H9 (cell line): ENCODE data around the gene RPP25. TPM values are rescaled to one million over a fixed set of nuclear protein-coding genes. Genes with fewer than 3 reads are reported as not detected.

ENCODE experiments used
- DNase-seq: peaks from one replicate; pipeline ENCODE4 v3.0.0-alpha.2; 2017
- H2AFZ ChIP-seq: one replicate; pipeline ENCODE4 v1.6.1; 2013; ENCODE audit warnings: mild to moderate bottlenecking, low read length, control low read depth, moderate library complexity
- H2AK5ac ChIP-seq: 2 replicates; pipeline ENCODE4 v1.6.1; 2013; ENCODE audit warnings: low read length, control low read depth, mixed read lengths; ENCODE audit not compliant: insufficient read length
- H2BK120ac ChIP-seq: one replicate; pipeline ENCODE4 v1.6.1; 2013; ENCODE audit warnings: low read depth, mild to moderate bottlenecking, low read length, control low read depth, inconsistent platforms; ENCODE audit not compliant: poor library complexity, severe bottlenecking
- H2BK12ac ChIP-seq: 2 replicates; pipeline ENCODE4 v1.6.1; 2013; ENCODE audit warnings: low read length, control low read depth, mixed read lengths, low read depth; ENCODE audit not compliant: insufficient read length
- H2BK15ac ChIP-seq: 2 replicates; pipeline ENCODE4 v1.6.1; 2013; ENCODE audit warnings: low read depth, low read length, control low read depth
- H2BK20ac ChIP-seq: one replicate; pipeline ENCODE4 v1.6.1; 2013; ENCODE audit warnings: low read depth, mild to moderate bottlenecking, low read length, control low read depth, inconsistent platforms; ENCODE audit not compliant: poor library complexity, severe bottlenecking
- H2BK5ac ChIP-seq: 2 replicates; pipeline ENCODE4 v1.6.1; 2013; ENCODE audit warnings: low read length, control low read depth, mixed read lengths; ENCODE audit not compliant: insufficient read length
- H3K14ac ChIP-seq: 2 replicates; pipeline ENCODE4 v1.6.1; 2013; ENCODE audit warnings: low read length, control low read depth; ENCODE audit not compliant: insufficient read depth
- H3K18ac ChIP-seq: 2 replicates; pipeline ENCODE4 v1.6.1; 2013; ENCODE audit warnings: low read depth, mild to moderate bottlenecking, mixed read lengths, low read length, control low read depth; ENCODE audit not compliant: insufficient read length
- H3K23ac ChIP-seq: 2 replicates; pipeline ENCODE4 v1.6.1; 2013; ENCODE audit warnings: low read length, control low read depth, mixed read lengths, low read depth; ENCODE audit not compliant: insufficient read length
- H3K23me2 ChIP-seq: 2 replicates; pipeline ENCODE4 v1.6.1; 2013; ENCODE audit warnings: low read depth, mild to moderate bottlenecking, mixed read lengths, low read length, control low read depth; ENCODE audit not compliant: insufficient read length, poor library complexity, severe bottlenecking
- H3K27ac ChIP-seq: 2 replicates; pipeline ENCODE4 v1.5.1; 2013; ENCODE audit warnings: low read length, control low read depth, mixed read lengths, low read depth; ENCODE audit not compliant: insufficient read length
- H3K27me3 ChIP-seq: 2 replicates; pipeline ENCODE4 v1.6.1; 2013; ENCODE audit warnings: low read length, control low read depth, inconsistent platforms; ENCODE audit not compliant: insufficient read depth
- H3K4ac ChIP-seq: 2 replicates; pipeline ENCODE4 v1.6.1; 2013; ENCODE audit warnings: low read depth, mild to moderate bottlenecking, control low read depth, inconsistent platforms, low read length, moderate library complexity
- H3K4me1 ChIP-seq: 2 replicates; pipeline ENCODE4 v1.6.1; 2013; ENCODE audit warnings: low read length, control low read depth, inconsistent platforms; ENCODE audit not compliant: insufficient read depth
- H3K4me2 ChIP-seq: 2 replicates; pipeline ENCODE4 v1.6.1; 2013; ENCODE audit warnings: low read length, control low read depth, mixed read lengths; ENCODE audit not compliant: insufficient read length, insufficient read depth
- H3K56ac ChIP-seq: 2 replicates; pipeline ENCODE4 v1.6.1; 2013; ENCODE audit warnings: low read depth, mild to moderate bottlenecking, mixed read lengths, low read length, control low read depth; ENCODE audit not compliant: insufficient read length
- H3K79me1 ChIP-seq: 2 replicates; pipeline ENCODE4 v1.6.1; 2013; ENCODE audit warnings: low read depth, mild to moderate bottlenecking, moderate library complexity, low read length, control low read depth, inconsistent platforms; ENCODE audit not compliant: insufficient read depth, poor library complexity, severe bottlenecking
- H3K79me2 ChIP-seq: 2 replicates; pipeline ENCODE4 v1.6.1; 2013; ENCODE audit warnings: low read length, control low read depth, inconsistent platforms; ENCODE audit not compliant: insufficient read depth
- H3K9ac ChIP-seq: 2 replicates; pipeline ENCODE4 v1.6.1; 2013; ENCODE audit warnings: low read length, control low read depth, mixed read lengths; ENCODE audit not compliant: insufficient read length; ENCODE audit errors: extremely low read depth
- H3K9me3 ChIP-seq: one replicate; pipeline ENCODE4 v1.6.1; 2013; ENCODE audit warnings: low read depth, low read length, inconsistent platforms; ENCODE audit not compliant: control insufficient read depth
- H3T11ph ChIP-seq: one replicate; pipeline ENCODE4 v1.6.1; 2013; ENCODE audit warnings: mild to moderate bottlenecking, low read length, control low read depth, inconsistent platforms
- H4K20me1 ChIP-seq: one replicate; pipeline ENCODE4 v1.6.1; 2013; ENCODE audit not compliant: control insufficient read depth, insufficient read length, insufficient read depth
- H4K5ac ChIP-seq: 2 replicates; pipeline ENCODE4 v1.6.1; 2013; ENCODE audit warnings: low read depth, mild to moderate bottlenecking, mixed read lengths, low read length, control low read depth; ENCODE audit not compliant: insufficient read length
- H4K8ac ChIP-seq: replicated peaks from 2 replicates; pipeline ENCODE4 v1.6.1; 2013; ENCODE audit warnings: low read length, control low read depth, mixed read lengths, low read depth; ENCODE audit not compliant: insufficient read length
- H4K91ac ChIP-seq: 2 replicates; pipeline ENCODE4 v1.6.1; 2013; ENCODE audit warnings: low read depth, mild to moderate bottlenecking, moderate library complexity, mixed read lengths, low read length, control low read depth; ENCODE audit not compliant: insufficient read length
- H3K27ac Mint-ChIP-seq, 3 experiments: 2 replicates in 2 of 3; 3 replicates in 1 of 3; pipeline ENCODE4 v1.8.0; 2020 to 2021; ENCODE audit warnings: mixed read lengths in 3 of 3, mild to moderate bottlenecking in 1 of 3, moderate library complexity in 1 of 3
- H3K27me3 Mint-ChIP-seq: 2 replicates; pipeline ENCODE4 v1.8.0; 2021; ENCODE audit warnings: low read depth, mild to moderate bottlenecking, moderate library complexity, mixed read lengths
- H3K36me3 Mint-ChIP-seq, 3 experiments: 2 replicates in 2 of 3; 3 replicates in 1 of 3; pipeline ENCODE4 v1.8.0; 2020 to 2021; ENCODE audit warnings: low read depth in 3 of 3, mixed read lengths in 3 of 3; ENCODE audit not compliant: insufficient read depth in 1 of 3
- H3K4me1 Mint-ChIP-seq, 2 experiments: 2 replicates each; pipeline ENCODE4 v1.8.0; 2020; ENCODE audit warnings: mixed read lengths in 2 of 2
- H3K4me3 Mint-ChIP-seq, 2 experiments: 2 replicates in 1 of 2; 3 replicates in 1 of 2; pipeline ENCODE4 v1.8.0; 2020 to 2021; ENCODE audit warnings: mild to moderate bottlenecking in 2 of 2, mixed read lengths in 2 of 2, moderate library complexity in 1 of 2
- H3K9me3 Mint-ChIP-seq, 2 experiments: 2 replicates in 1 of 2; 3 replicates in 1 of 2; pipeline ENCODE4 v1.8.0; 2020; ENCODE audit warnings: mild to moderate bottlenecking in 2 of 2, mixed read lengths in 2 of 2, moderate library complexity in 1 of 2
- WGBS: extraction: QIAGEN DNeasy Blood & Tissue Kit; methylation state at CpG from one replicate; pipeline ENCODE4 v1.1.7; 2013; ENCODE audit warnings: missing lambda C conversion rate, low lambda C conversion rate, mixed read lengths; ENCODE audit not compliant: insufficient read length; ENCODE audit errors: extremely low coverage; 5-methylcytosine and 5-hydroxymethylcytosine counted together
- total RNA-seq: library from RNA; stranded (reverse); gene quantifications from 2 replicates; pipeline ENCODE4 v1.2.1, GENCODE V29; 2021
- TF ChIP-seq, protein P1 (sequence below): fragments of 200-600 bp; sonication (generic); conservative IDR thresholded peaks from 3 replicates; pipeline ENCODE4 v1.8.0; 2021; ENCODE audit warnings: antibody characterized with exemption, mild to moderate bottlenecking

Gene RPP25
- total RNA-seq, 1 experiment from 2014 or later: 12.6 TPM

DNA sequence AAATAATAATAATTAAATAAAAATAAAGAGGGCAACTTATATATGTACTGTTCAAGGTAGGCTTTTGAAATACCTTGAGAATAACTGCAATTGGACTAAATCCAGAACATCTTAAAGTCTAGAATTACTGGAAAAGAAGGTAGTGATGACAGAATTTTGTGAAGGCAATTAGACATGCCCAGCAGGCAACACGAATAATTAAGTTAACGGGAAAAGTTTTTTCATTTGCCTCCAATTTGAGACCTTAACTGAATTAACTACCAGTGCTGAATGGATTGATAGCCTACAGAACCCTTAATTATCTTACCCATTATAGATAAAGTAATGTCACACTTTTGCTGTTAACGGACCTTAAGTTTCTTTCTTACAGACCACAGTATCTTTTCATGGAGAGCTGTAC is 32.0 kb downstream of the RPP25 start:
- Histone ChIP-seq H3K4me2 (no peak overlapping the region), H2BK20ac (no peak overlapping the region), H3T11ph (no peak overlapping the region), H3K23me2 (no peaks in the 10 kb centered on the region), H3K4me1 (no peaks in the 10 kb centered on the region), H3K9me3 (no peaks in the 10 kb centered on the region), H2BK120ac (no peak overlapping the region), H3K4ac (no peak overlapping the region), H4K20me1 (no peaks in the 10 kb centered on the region), H3K79me2 (no peaks in the 10 kb centered on the region), H3K18ac (no peak overlapping the region), H4K91ac (no peak overlapping the region), H3K27me3 (no peaks in the 10 kb centered on the region), H2BK15ac (no peak overlapping the region), H2BK12ac (no peak overlapping the region), H2BK5ac (no peak overlapping the region), H3K14ac (no peak overlapping the region), H2AFZ (no peak overlapping the region), H4K5ac (no peak overlapping the region), H3K27ac (no peak overlapping the region), H3K56ac (no peak overlapping the region), H3K79me1 (peaks cover 7% of the 10 kb centered on the region), H2AK5ac (no peak overlapping the region), H3K9ac (no peak overlapping the region), H3K23ac (no peak overlapping the region), H4K8ac (no peak overlapping the region)
- Mint-ChIP-seq H3K27me3 (no peaks in the 10 kb centered on the region), H3K9me3 (no peaks in the 10 kb centered on the region), H3K27ac (no peak overlapping the region), H3K36me3 (peaks cover 44 to 90% (median 75%) of the 10 kb centered on the region in 3 experiments; a peak in 6 of 7 replicates), H3K4me1 (no peaks in the 10 kb centered on the region), H3K4me3 (no peak overlapping the region)
- DNase-seq: no peak
- TF ChIP-seq, protein P1, sequence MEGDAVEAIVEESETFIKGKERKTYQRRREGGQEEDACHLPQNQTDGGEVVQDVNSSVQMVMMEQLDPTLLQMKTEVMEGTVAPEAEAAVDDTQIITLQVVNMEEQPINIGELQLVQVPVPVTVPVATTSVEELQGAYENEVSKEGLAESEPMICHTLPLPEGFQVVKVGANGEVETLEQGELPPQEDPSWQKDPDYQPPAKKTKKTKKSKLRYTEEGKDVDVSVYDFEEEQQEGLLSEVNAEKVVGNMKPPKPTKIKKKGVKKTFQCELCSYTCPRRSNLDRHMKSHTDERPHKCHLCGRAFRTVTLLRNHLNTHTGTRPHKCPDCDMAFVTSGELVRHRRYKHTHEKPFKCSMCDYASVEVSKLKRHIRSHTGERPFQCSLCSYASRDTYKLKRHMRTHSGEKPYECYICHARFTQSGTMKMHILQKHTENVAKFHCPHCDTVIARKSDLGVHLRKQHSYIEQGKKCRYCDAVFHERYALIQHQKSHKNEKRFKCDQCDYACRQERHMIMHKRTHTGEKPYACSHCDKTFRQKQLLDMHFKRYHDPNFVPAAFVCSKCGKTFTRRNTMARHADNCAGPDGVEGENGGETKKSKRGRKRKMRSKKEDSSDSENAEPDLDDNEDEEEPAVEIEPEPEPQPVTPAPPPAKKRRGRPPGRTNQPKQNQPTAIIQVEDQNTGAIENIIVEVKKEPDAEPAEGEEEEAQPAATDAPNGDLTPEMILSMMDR: no peak
- no CpG with 5 or more reads among the region's 3 CpGs for WGBS
